ENCODE data around the gene CHSY1. TPM values are rescaled to one million over a fixed set of nuclear protein-coding genes. Genes with fewer than 3 reads are reported as not detected.

The CHSY1 gene
- total RNA-seq, 1 donor from 2014 or later: 33.2 TPM

GRCh38 chr15:101272584-101272983, 20.7 kb upstream of the CHSY1 start:
- H3K9me3 Mint-ChIP-seq (ENCODE audit: low read depth): no peaks in the 10 kb centered on the region
- no peak overlapping the region for H3K4me3 Mint-ChIP-seq (ENCODE audit: low read depth)
- peaks cover 4% of the 10 kb centered on the region for H3K4me1 Mint-ChIP-seq (ENCODE audit: low read depth)
- H3K36me3 Mint-ChIP-seq (ENCODE audit: insufficient read depth): peaks cover 32% of the 10 kb centered on the region
- no peak for DNase-seq (ENCODE audit: low spot score, unreplicated experiment)
- H3K27me3 Mint-ChIP-seq: no peaks in the 10 kb centered on the region
- no peak overlapping the region for H3K27ac Mint-ChIP-seq
- no peak for TF ChIP-seq CTCF (IDR thresholded peaks at IDR 0.05; ENCODE audit: unreplicated experiment)

DNA sequence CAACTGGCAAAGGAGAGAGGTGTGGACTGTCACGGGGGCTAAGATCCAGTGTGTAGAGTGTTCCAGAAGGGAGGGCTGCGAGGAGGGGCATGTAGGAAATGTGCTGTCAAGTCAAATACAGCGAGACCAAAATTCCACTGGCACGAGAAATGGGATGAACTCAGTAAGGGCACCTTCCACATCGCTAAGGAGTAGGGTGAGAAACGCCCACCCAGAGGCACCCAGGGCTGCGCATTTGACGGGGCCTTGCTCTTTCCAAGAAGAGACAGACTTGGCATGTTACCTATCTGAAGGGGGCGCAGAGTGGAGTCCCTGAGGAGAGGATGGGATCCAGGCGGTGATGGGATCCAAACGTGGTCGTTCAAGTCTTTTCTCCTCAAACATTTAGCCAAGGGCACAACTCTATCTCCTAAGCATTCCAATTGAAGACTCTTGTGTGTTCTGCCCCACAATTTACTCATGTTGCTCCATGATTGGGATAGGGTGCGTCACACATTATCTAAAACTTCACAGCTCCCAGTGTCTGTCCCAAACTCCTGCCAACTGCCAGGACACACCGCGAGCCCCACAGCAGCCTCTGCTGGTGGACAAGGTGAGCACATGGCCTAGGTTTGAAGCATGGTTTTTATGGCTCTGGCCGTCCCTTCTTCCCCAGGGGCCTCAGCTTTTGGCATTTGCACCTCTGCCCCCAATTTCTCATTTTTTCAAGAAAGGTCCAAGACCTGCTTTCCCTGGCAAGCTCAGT, 17.8 kb upstream of the CHSY1 start:
- Mint-ChIP-seq H3K27ac (no peak overlapping the region), H3K9me3 (ENCODE audit: low read depth) (no peaks in the 10 kb centered on the region)
- no peak for DNase-seq (ENCODE audit: low spot score, unreplicated experiment)

GRCh38 chr15:101267320-101268104, 15.7 kb upstream of the CHSY1 start:
- DNase-seq (ENCODE audit: low spot score, unreplicated experiment): no peak
- no peaks in the 10 kb centered on the region for H3K4me1 Mint-ChIP-seq (ENCODE audit: low read depth)
- peaks cover 3% of the 10 kb centered on the region for H3K27me3 Mint-ChIP-seq
- H3K36me3 Mint-ChIP-seq (ENCODE audit: insufficient read depth): peaks cover 13% of the 10 kb centered on the region
- H3K9me3 Mint-ChIP-seq (ENCODE audit: low read depth): no peaks in the 10 kb centered on the region
- no peak overlapping the region for H3K27ac Mint-ChIP-seq
- no peak for TF ChIP-seq CTCF (IDR thresholded peaks at IDR 0.05; ENCODE audit: unreplicated experiment)
- H3K4me3 Mint-ChIP-seq (ENCODE audit: low read depth): no peak overlapping the region

More for the DNA sequence above, 17.8 kb upstream of the CHSY1 start:
- TF ChIP-seq CTCF (IDR thresholded peaks at IDR 0.05; ENCODE audit: unreplicated experiment): peak; percentile 46
- Mint-ChIP-seq H3K4me3 (ENCODE audit: low read depth) (no peak overlapping the region), H3K27me3 (no peaks in the 10 kb centered on the region), H3K4me1 (ENCODE audit: low read depth) (no peaks in the 10 kb centered on the region), H3K36me3 (ENCODE audit: insufficient read depth) (peaks cover 28% of the 10 kb centered on the region)

- no peak for TF ChIP-seq CTCF (IDR thresholded peaks at IDR 0.05; ENCODE audit: unreplicated experiment)
- Mint-ChIP-seq H3K9me3 (ENCODE audit: low read depth) (no peaks in the 10 kb centered on the region), H3K36me3 (ENCODE audit: insufficient read depth) (peaks cover 9% of the 10 kb centered on the region), H3K27me3 (peaks cover 3% of the 10 kb centered on the region), H3K4me3 (ENCODE audit: low read depth) (no peak overlapping the region), H3K27ac (no peak overlapping the region), H3K4me1 (ENCODE audit: low read depth) (no peaks in the 10 kb centered on the region)
- DNase-seq (ENCODE audit: low spot score, unreplicated experiment): no peak
Measured at GRCh38 chr15:101266787-101267186, 14.9 kb upstream of the CHSY1 start.

DNA sequence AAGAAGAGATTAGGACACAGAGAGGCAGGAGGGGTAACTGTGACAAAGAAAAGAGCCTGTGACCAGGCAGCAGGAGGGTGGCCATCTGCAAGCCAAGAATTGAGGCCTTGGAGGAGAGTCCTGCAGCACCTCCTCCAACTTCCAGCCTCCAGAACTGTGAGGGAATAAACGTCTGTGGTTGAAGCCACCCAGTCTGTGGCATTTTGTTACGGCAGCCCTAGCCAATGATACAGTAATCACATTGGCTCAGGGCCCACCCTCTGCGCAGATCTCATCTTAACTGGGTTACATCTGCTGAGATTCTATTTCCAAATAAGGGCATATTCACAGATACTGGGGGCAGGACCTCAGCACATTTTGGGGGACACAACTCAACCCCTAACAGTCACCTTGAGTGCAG, 14.2 kb upstream of the CHSY1 start:
- no peak for TF ChIP-seq CTCF (IDR thresholded peaks at IDR 0.05; ENCODE audit: unreplicated experiment)
- Mint-ChIP-seq H3K36me3 (ENCODE audit: insufficient read depth) (peaks cover 5% of the 10 kb centered on the region), H3K4me1 (ENCODE audit: low read depth) (no peaks in the 10 kb centered on the region), H3K27ac (no peak overlapping the region), H3K9me3 (ENCODE audit: low read depth) (no peaks in the 10 kb centered on the region), H3K27me3 (peaks cover 3% of the 10 kb centered on the region), H3K4me3 (ENCODE audit: low read depth) (no peak overlapping the region)
- no peak for DNase-seq (ENCODE audit: low spot score, unreplicated experiment)

Measured in progenitor cell of endocrine pancreas (in vitro differentiated cells).